HL-60 (cell line): ENCODE results near the gene CLCA1.

Source experiments
- DNase-seq, 2 experiments: peaks; one replicate each; pipeline ENCODE4 v3.0.0-alpha.2; 2010 to 2020; ENCODE audit warnings: low read depth in 1 of 2, low spot score in 1 of 2
- H3K27ac ChIP-seq: fragments of 250-450 bp; sonication (Bioruptor Pico); replicated peaks from 2 replicates; pipeline ENCODE4 v1.5.1; 2020; ENCODE audit warnings: mild to moderate bottlenecking, moderate library complexity
- H3K27me3 ChIP-seq: fragments of 250-450 bp; sonication (Bioruptor Pico); 2 replicates; pipeline ENCODE4 v1.5.1; 2021; ENCODE audit warnings: mild to moderate bottlenecking, moderate library complexity; ENCODE audit not compliant: insufficient read depth, poor library complexity, severe bottlenecking
- H3K4me3 ChIP-seq: replicated peaks from 2 replicates; pipeline ENCODE4 v1.5.1; 2011; ENCODE audit warnings: mild to moderate bottlenecking, control low read depth, low read length; ENCODE audit not compliant: insufficient read depth
- GABPA ChIP-seq: IDR thresholded peaks from 2 replicates; pipeline ENCODE4 v1.6.1; 2012; ENCODE audit warnings: low read depth
- POLR2AphosphoS5 ChIP-seq: IDR thresholded peaks from 2 replicates; pipeline ENCODE4 v1.6.1; 2012; ENCODE audit warnings: low read depth
- SPI1 ChIP-seq: IDR thresholded peaks from 2 replicates; pipeline ENCODE4 v1.6.1; 2012; ENCODE audit warnings: low read depth, mild to moderate bottlenecking, borderline replicate concordance
- TF ChIP-seq, protein P1 (sequence below): IDR thresholded peaks from 2 replicates; pipeline ENCODE4 v1.6.1; 2012; ENCODE audit warnings: low read depth; ENCODE audit not compliant: insufficient replicate concordance
- TF ChIP-seq, protein P2 (sequence below): IDR thresholded peaks from one replicate; pipeline ENCODE4 v1.5.1; 2011; ENCODE audit warnings: low read length, control low read depth, inconsistent platforms; ENCODE audit not compliant: insufficient read depth

Gene CLCA1

DNA sequence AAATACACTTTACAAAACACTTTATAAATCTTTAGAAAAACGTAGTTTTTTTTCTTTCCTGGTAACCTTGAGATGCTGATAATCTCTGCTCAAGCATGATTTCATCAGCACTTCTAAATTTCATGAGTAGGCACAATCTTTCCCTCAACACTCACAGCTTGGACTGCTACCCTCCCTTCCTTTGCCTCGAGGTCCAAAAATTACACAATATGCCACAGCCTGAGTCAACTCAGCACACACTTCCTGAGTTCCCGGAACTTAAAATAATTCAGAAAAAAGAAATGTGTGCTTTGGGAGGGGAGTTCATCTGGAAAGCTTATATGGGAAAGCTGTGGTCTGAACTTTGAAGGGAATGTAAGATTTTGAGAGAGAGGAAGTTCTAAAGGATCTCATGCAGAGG lies 38.9 kb upstream of the CLCA1 start:
- TF ChIP-seq, protein P1, sequence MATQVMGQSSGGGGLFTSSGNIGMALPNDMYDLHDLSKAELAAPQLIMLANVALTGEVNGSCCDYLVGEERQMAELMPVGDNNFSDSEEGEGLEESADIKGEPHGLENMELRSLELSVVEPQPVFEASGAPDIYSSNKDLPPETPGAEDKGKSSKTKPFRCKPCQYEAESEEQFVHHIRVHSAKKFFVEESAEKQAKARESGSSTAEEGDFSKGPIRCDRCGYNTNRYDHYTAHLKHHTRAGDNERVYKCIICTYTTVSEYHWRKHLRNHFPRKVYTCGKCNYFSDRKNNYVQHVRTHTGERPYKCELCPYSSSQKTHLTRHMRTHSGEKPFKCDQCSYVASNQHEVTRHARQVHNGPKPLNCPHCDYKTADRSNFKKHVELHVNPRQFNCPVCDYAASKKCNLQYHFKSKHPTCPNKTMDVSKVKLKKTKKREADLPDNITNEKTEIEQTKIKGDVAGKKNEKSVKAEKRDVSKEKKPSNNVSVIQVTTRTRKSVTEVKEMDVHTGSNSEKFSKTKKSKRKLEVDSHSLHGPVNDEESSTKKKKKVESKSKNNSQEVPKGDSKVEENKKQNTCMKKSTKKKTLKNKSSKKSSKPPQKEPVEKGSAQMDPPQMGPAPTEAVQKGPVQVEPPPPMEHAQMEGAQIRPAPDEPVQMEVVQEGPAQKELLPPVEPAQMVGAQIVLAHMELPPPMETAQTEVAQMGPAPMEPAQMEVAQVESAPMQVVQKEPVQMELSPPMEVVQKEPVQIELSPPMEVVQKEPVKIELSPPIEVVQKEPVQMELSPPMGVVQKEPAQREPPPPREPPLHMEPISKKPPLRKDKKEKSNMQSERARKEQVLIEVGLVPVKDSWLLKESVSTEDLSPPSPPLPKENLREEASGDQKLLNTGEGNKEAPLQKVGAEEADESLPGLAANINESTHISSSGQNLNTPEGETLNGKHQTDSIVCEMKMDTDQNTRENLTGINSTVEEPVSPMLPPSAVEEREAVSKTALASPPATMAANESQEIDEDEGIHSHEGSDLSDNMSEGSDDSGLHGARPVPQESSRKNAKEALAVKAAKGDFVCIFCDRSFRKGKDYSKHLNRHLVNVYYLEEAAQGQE: no peak
- peak; percentile 1; the same call in 1 of the 2 replicates for TF ChIP-seq SPI1
- Histone ChIP-seq H3K4me3 (no peak overlapping the region), H3K27me3 (peaks cover under 1% of the 10 kb centered on the region), H3K27ac (no peak overlapping the region)
- DNase-seq: peak; percentile 68 to 78

DNA sequence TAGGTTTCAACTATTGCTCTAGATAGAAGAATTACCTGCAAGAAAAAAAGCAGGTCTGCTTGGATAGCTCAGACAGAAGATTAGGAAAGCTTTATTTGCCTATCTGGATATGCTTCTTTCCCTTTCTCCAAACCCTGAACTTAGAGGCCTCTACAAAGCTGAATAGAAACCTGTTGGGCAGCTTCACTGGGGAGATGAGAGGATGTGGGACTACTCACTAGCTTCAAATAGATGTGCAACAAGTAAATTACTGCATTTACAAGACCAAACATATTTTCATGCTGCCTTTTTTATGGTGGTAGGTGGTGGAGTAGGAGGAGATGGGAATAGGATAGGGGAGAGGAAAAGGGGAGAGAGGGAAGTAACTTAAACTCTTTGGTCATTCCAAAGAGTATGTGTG lies 38.4 kb upstream of the CLCA1 start:
- Histone ChIP-seq H3K27ac (no peak overlapping the region), H3K27me3 (no peaks in the 10 kb centered on the region), H3K4me3 (no peak overlapping the region)
- TF ChIP-seq, protein P1: no peak
- TF ChIP-seq SPI1 (no peak), GABPA (no peak), POLR2AphosphoS5 (no peak)
- TF ChIP-seq, protein P2, sequence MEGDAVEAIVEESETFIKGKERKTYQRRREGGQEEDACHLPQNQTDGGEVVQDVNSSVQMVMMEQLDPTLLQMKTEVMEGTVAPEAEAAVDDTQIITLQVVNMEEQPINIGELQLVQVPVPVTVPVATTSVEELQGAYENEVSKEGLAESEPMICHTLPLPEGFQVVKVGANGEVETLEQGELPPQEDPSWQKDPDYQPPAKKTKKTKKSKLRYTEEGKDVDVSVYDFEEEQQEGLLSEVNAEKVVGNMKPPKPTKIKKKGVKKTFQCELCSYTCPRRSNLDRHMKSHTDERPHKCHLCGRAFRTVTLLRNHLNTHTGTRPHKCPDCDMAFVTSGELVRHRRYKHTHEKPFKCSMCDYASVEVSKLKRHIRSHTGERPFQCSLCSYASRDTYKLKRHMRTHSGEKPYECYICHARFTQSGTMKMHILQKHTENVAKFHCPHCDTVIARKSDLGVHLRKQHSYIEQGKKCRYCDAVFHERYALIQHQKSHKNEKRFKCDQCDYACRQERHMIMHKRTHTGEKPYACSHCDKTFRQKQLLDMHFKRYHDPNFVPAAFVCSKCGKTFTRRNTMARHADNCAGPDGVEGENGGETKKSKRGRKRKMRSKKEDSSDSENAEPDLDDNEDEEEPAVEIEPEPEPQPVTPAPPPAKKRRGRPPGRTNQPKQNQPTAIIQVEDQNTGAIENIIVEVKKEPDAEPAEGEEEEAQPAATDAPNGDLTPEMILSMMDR: no peak
- DNase-seq: no peak

DNA sequence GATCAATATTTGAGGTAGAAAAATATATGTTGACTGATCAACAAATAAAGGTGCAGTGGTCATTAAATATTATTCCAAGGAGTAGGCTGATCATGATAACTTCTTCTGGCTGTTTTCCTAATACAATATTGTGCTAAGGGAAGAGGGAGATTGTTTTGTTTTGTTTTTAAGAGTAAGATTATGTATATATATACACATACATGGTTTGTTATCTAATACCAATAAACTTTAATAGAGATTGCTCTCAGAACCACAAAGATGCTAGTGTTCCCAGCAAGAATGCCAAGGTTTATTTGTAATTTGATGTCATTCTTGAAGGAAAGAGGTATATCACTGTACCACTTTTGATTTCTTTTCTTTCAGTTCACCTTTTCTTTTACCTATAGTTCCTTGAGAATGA lies 34.7 kb upstream of the CLCA1 start:
- TF ChIP-seq GABPA (no peak), POLR2AphosphoS5 (no peak), SPI1 (no peak)
- TF ChIP-seq, protein P1: no peak
- TF ChIP-seq, protein P2: no peak
- Histone ChIP-seq H3K27ac (no peak overlapping the region), H3K27me3 (no peaks in the 10 kb centered on the region), H3K4me3 (no peak overlapping the region)
- no peak for DNase-seq

DNA sequence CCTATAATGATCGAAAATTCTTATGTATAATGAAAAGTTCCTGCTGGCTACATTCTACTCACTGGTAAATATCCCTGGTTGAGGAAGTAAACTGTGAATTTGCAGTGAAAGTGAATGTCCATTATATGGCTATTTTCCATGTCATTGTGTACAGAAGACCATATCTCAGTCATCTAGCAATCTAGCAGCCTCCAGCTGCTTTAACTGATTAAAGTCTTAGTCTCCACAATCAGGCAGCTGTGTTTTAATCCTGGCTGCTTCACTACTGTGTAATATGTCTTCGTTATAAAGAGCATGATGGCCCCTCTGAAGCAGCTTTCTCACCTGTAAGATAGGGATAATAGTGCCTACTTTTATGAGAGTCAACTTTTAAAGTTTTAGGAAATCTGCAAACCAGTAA lies 33.4 kb upstream of the CLCA1 start:
- no peaks in the 10 kb centered on the region for H3K27me3 ChIP-seq
- TF ChIP-seq GABPA: no peak
- TF ChIP-seq, protein P1: no peak
- no peak for TF ChIP-seq SPI1
- TF ChIP-seq, protein P2: no peak
- no peak for TF ChIP-seq POLR2AphosphoS5
- H3K4me3 ChIP-seq: no peak overlapping the region
- no peak overlapping the region for H3K27ac ChIP-seq
- DNase-seq: no peak
